ENCODE results near the gene KCNIP1.

DNA sequence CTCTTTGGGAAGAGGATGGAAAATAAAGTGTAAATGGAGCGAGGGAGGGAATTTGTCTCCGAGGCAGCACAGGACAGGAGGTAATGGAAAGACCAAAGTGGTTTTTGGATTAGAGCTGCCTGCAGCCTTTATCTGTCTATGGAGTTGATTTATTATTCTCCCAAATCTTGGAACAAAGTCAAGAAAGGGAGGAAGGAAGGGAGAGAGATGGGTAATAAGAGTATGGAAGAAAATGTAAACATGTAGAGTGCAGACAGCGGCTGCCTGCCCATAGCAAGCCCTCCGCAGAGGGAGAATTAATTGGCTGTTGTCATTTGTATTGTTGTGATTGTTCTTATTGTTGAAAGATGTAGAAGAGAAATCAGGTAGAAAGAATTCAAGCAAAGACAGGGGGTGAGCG is 15.7 kb downstream of the KCNIP1 start:
- TF ChIP-seq, protein P1, sequence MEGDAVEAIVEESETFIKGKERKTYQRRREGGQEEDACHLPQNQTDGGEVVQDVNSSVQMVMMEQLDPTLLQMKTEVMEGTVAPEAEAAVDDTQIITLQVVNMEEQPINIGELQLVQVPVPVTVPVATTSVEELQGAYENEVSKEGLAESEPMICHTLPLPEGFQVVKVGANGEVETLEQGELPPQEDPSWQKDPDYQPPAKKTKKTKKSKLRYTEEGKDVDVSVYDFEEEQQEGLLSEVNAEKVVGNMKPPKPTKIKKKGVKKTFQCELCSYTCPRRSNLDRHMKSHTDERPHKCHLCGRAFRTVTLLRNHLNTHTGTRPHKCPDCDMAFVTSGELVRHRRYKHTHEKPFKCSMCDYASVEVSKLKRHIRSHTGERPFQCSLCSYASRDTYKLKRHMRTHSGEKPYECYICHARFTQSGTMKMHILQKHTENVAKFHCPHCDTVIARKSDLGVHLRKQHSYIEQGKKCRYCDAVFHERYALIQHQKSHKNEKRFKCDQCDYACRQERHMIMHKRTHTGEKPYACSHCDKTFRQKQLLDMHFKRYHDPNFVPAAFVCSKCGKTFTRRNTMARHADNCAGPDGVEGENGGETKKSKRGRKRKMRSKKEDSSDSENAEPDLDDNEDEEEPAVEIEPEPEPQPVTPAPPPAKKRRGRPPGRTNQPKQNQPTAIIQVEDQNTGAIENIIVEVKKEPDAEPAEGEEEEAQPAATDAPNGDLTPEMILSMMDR (IDR thresholded peaks at IDR 0.05): no peak
- TF ChIP-seq POLR2A (IDR thresholded peaks at IDR 0.05): no peak

Data from body of pancreas (tissue), 4 donors.